Measurements from ENCODE around the gene GRK3.

The GRK3 gene

DNA sequence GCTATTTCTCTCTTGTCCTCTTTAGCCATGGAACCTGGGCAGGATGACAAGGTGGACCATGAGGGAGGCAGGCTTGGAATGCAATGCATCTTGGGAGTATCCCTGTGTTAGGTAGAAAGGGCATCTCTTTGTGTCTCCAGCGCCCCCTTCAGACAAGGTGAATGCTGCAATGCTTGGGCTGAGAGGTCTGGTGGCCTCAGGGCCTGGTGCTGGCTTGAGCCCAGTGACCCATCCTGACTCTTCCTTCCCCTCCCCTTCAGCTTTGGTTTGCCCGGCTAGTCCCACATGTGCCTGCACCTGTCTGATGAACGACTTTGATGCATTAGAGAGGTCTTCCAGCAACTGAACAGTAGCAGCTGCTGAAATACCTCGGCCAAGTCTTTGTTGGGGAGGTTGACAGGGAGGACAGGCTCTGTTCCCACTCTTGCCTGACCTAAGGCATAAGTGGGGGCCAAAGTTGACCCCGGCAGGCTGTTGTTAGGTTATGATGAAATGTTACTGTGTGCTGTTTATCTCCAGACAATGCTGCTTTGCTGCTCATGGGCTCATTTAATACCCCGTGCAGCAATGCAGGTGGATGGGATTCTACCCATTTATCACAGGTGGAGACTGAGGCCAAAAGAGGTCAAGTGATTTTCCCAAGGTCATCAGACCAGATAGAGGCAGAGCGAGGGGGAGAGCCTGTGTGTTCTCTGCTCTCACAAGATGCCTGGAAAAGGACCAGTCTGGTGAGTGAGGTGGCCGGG, 200.0 kb downstream of the GRK3 start:
- DNase-seq: no peak

DNA sequence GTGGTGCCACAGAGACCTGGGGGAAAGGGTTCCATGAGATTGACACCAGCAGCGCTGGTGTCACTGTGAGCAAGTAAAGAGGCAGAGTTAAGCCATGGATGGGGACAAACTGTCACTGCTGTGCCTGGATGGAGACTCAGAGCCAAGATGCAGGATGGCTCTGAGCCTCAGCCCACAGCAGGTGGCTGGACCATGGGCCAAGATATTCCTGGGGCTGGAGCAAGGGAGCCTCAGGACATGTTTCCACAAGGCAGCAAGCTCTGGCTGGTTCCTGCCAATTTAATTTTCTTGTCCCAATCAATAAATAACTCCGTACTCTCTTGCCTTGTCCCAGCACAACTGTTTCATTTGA, 200.5 kb downstream of the GRK3 start:
- DNase-seq: no peak

DNA sequence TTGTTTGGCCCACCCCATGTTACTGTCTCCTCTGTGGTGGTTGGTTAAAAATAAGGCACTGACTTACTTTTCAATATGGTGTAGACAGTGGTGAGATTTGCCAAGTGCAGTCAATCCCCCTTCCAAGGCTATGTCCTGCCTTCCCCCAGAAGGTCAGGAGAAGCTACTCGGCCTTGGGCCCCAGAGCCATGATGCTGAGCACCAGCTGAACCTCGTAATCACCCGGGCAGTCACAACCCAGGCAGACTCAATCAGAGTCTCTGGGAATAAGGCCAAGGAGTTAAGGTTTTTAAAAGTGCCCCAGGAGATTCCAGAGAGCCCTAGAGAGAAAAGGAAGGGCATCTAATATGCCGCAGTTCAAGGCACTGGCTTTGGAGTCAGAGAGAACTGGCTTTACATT, 201.3 kb downstream of the GRK3 start:
- no peak for DNase-seq

DNA sequence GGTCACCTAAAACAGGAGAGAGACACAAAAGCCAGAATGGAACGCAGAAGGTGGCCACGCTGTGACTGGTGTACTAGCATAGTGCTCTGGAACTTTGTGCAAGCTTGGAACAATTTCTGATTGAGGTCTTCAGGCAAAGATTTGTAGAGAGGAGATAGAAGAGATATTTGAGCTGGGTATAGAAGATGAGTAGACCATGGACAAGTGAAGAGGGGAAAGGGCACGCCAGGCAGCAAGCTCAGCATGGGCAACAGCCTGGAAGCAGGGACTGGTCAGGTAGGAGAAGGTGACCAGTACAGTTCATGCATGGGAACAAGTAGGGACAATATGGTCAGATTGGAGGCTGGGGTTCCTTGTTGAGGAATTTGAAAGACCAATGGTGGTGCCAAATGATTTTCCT, 201.9 kb downstream of the GRK3 start:
- no peak for DNase-seq

DNA sequence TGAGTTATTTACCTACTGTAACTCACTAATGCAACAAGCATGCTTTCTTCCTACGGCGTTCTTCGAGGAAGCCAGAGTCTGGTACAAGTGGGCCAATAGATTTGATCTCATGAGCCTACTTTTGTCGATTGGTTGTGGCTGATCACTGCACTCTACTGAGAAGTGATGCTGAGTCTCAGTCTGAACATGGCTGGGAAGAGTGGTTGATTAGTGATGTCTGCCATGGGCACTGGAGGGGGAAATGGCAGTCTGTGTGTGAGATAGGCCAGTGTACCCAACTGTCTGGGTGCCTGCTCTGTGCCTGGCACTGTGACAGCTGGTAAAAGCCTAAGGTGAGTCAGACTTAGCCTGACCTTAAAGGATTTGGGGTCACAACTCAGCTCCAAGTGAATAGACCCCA, 205.9 kb downstream of the GRK3 start:
- no peak for DNase-seq

DNA sequence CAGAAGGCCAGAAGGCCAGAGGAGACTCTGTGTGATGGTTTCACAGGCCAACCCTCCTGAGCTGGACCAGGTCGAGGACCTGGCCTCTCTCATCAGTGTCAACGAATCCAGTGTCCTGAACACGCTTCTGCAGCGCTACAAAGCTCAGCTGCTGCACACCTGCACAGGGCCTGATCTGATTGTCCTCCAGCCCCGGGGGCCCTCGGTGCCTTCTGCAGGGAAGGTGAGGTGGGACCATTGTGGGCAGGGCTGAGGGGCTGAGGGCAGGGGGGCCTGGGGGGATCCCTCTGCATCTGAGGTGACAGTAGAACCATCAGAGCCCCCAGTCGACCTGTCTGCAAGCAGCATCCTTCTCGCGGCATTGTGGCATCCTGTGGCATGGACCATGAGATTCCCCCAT, 207.8 kb downstream of the GRK3 start:
- no peak for DNase-seq

DNA sequence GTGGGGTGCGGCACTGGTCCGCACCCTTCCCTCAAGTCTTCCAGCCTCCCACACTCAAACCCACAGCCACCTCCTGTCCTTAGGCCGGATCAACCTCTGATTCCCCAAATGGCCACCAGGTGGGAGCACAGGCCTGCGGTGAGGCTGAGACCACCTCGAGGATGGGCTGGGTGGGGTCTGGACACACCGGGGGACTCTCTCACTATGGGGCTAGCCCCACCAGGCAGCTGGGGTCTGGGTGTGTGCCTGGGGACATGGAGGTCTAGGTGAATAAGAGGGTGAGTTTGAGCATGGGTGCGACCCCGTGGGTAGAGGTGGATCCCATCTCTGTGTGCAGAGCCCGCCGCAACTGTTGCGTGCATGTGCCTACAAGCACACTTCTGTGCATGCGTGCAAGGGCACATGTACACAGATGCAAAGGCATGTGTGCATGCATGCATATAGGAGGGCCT, 210.1 kb downstream of the GRK3 start:
- no peak for DNase-seq

DNA sequence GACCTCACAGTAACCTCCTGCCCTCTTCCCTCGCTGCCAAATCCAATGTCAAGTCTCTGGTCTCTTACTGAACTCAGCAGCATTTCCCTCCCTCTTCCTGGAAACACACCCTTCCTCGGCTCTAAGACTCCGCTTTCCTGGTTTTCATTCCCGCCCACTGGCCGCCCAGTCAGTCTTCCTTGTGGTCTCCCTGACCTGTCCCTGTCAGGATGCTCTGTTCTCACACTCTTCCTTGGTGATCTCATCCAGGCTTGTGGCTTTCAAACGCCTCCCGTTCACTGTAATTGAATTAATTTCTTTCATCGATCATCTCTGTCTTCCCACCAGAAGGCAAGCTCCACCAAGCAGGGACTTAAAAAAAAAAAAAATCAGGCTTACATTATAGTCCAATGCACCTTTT, 211.1 kb downstream of the GRK3 start:
- no peak for DNase-seq

DNA sequence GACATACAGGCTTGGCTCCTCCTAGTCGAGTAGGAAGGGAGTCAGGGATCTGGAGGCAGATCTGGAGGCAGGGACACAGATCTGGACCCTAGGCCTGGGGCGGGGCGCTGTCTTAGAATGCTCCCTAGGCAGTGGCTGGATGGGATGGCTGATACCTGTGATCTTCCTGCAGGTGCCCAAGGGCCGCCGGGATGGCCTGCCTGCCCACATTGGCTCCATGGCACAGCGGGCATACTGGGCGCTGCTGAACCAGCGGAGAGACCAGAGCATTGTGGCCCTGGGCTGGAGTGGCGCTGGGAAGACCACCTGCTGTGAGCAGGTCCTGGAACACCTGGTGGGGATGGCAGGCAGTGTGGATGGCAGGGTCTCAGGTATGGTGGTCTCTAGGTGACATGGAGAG, 212.9 kb downstream of the GRK3 start:
- no peak for DNase-seq

DNA sequence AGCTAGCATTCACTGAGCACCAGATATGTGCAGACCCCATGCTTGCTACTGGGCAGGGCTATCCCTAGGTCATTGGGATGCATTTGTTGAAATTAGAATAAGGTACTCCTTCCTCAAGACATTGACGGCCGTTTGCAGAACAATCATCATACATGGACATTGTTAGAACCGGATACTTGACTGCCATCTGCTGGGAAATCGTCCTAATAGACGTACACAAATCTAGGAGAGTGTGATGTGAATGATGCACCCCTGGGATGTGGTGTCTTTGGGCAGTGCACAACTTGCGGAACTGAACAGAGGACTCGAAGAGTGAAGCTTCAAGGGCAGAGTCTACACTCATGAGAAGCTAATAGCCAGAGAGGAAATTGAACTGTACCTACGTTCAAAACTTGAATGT, 213.4 kb downstream of the GRK3 start:
- DNase-seq: no peak
